Measurements from ENCODE around the gene ADAMTS12.

Gene ADAMTS12

DNA sequence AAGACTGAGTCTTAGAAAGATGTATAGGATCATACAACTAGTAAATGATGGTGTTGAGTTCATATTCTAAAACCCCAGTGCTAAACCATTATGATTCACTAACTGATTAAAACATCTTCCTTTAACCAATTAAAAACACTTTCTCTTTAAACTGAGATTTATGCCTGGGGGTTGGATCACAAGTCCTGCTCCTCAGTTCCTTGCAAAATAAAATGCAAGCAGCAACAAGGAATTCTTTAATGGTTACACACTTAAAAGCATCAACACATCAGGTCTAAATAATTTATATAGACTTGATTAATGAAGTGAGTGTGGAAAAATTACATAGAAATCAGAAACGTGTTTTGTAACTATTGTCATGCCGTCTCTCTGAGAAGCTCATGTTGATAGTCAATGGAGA lies 261.8 kb downstream of the ADAMTS12 start:
- Histone ChIP-seq H3K27ac (no peak overlapping the region), H4K20me1 (no peaks in the 10 kb centered on the region), H3K9ac (no peak overlapping the region), H3K4me1 (peaks cover 6% of the 10 kb centered on the region), H3K27me3 (no peaks in the 10 kb centered on the region), H3K36me3 (no peaks in the 10 kb centered on the region), H3K9me3 (no peaks in the 10 kb centered on the region), H3K4me3 (no peak overlapping the region), H3K4me2 (no peak overlapping the region)
- TF ChIP-seq Cebpa-rat (IDR thresholded peaks at IDR 0.05) = no peak

DNA sequence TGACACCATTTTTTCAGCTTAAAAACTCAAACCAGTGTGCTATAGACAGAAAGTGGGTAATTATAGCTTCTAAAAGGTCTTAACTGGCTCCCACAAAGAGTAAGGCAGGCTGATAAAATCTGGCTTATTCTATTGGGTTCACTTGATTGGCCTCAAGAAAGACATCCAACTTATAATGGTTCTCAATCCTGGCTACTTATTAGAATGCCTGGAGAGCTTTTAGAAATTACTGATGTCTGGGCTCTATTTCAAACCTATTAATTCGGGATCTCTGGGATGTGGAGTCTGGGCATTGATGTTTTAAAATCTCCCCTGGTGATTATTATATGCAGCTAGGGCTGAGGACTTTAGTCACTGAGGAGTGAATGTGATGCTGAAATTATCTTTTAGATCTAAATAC lies 263.0 kb downstream of the ADAMTS12 start:
- H3K36me3 ChIP-seq = no peaks in the 10 kb centered on the region
- no peaks in the 10 kb centered on the region for H3K27me3 ChIP-seq
- H4K20me1 ChIP-seq = no peaks in the 10 kb centered on the region

DNA sequence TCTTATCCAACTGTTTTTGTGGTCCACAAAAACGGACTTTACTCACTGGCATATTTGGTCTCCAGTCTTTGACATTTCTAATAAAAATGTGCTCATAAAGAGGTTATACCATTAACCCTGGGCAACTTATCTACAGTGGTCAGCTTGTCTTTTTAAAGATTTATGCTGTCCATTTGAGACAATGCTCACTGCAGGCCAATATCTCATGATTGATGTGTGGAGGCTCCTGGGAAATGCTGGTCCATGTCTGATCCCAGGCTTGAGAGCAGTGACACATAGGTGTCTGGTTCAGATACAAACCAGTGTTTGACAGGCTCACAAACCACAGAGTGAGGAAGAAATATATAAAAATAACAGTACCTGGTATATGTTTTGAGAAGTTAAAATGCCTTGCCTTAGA lies 270.3 kb downstream of the ADAMTS12 start:
- no peaks in the 10 kb centered on the region for H3K4me1 ChIP-seq

More for the DNA sequence above, 263.0 kb downstream of the ADAMTS12 start:
- no peak for TF ChIP-seq Cebpa-rat (IDR thresholded peaks at IDR 0.05)
- Histone ChIP-seq H3K9ac (no peak overlapping the region), H3K4me3 (no peak overlapping the region), H3K27ac (no peak overlapping the region), H3K4me2 (no peak overlapping the region), H3K9me3 (no peaks in the 10 kb centered on the region), H3K4me1 (peaks cover 6% of the 10 kb centered on the region)

DNA sequence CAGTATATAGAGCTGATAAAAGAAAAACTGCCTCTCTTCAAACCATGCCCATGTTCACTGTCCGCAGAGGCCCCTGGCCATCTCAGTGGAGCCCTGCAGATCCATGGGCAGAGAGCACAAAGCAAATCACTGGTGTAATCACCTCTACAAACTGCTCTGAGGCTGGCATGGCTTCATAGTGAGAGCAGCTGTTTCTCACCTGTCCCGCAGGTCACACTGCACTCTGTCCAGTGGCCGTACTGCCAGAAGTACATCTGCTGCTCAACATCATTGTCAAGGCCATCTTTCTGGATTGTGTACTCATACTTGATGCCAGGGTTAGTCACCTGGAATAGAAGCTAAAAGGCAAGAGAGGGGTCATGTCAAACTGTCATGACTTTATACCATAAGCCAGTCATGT lies 277.8 kb downstream of the ADAMTS12 start:
- no peak for TF ChIP-seq Cebpa-rat (IDR thresholded peaks at IDR 0.05)
- Histone ChIP-seq H3K4me3 (no peak overlapping the region), H3K4me1 (no peaks in the 10 kb centered on the region), H3K9me3 (no peaks in the 10 kb centered on the region), H3K36me3 (no peaks in the 10 kb centered on the region), H3K27ac (no peak overlapping the region), H3K4me2 (no peak overlapping the region), H3K27me3 (no peaks in the 10 kb centered on the region), H3K9ac (no peak overlapping the region), H4K20me1 (no peaks in the 10 kb centered on the region)

More for the DNA sequence above, 270.3 kb downstream of the ADAMTS12 start:
- Histone ChIP-seq H3K9ac (no peak overlapping the region), H3K9me3 (no peaks in the 10 kb centered on the region), H3K36me3 (no peaks in the 10 kb centered on the region), H3K4me3 (no peak overlapping the region), H3K27ac (no peak overlapping the region), H3K4me2 (no peak overlapping the region), H4K20me1 (no peaks in the 10 kb centered on the region), H3K27me3 (no peaks in the 10 kb centered on the region)
- TF ChIP-seq Cebpa-rat (IDR thresholded peaks at IDR 0.05) = no peak

DNA sequence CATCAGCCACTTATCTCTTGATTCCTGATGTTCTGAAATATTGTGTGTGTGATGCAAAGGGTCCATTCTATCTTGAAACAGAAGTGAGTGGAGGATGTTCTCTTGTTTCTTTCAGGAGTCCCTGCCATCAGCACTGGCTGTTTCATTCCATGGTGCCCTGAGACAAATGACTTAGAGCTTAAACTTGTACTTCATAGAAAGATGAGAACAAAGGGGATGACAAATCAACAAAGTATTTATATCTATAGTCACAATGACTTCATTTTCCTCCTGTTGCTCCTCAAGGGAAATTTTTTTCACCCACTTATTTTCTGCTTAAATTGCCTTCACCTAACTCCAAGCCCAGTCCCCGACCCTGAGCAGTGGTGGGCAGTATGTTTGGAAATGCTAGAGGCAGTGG lies 279.4 kb downstream of the ADAMTS12 start:
- no peak for TF ChIP-seq Cebpa-rat (IDR thresholded peaks at IDR 0.05)
- H3K9ac ChIP-seq = no peak overlapping the region
- no peaks in the 10 kb centered on the region for H3K9me3 ChIP-seq
- no peaks in the 10 kb centered on the region for H3K4me1 ChIP-seq
- H4K20me1 ChIP-seq = no peaks in the 10 kb centered on the region
- no peak overlapping the region for H3K4me2 ChIP-seq
- H3K36me3 ChIP-seq = no peaks in the 10 kb centered on the region
- H3K27ac ChIP-seq = no peak overlapping the region
- H3K27me3 ChIP-seq = no peaks in the 10 kb centered on the region
- no peak overlapping the region for H3K4me3 ChIP-seq

DNA sequence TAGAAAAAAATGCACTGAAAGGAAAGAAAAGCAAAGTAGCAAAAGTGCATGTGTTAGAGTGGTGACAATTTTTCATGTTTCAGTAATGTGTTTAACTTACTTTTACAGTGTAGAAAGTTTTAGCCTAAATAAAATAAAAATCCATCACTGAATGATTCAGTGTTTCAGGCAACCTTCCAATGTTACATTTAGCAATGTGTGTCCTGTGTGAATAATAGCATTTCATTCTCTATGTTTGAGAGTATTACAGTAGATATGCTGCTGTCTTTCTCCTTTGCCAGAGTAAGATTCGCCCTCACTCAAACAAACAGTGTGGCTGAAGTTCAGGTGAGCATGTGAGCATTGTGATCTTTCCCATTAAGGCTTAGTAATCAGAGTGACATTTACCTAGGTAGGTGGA lies 279.9 kb downstream of the ADAMTS12 start:
- Histone ChIP-seq H3K27me3 (no peaks in the 10 kb centered on the region), H3K4me1 (no peaks in the 10 kb centered on the region), H3K27ac (no peak overlapping the region), H3K9ac (no peak overlapping the region), H4K20me1 (no peaks in the 10 kb centered on the region), H3K4me3 (no peak overlapping the region), H3K9me3 (no peaks in the 10 kb centered on the region), H3K36me3 (no peaks in the 10 kb centered on the region), H3K4me2 (no peak overlapping the region)
- TF ChIP-seq Cebpa-rat (IDR thresholded peaks at IDR 0.05) = no peak

DNA sequence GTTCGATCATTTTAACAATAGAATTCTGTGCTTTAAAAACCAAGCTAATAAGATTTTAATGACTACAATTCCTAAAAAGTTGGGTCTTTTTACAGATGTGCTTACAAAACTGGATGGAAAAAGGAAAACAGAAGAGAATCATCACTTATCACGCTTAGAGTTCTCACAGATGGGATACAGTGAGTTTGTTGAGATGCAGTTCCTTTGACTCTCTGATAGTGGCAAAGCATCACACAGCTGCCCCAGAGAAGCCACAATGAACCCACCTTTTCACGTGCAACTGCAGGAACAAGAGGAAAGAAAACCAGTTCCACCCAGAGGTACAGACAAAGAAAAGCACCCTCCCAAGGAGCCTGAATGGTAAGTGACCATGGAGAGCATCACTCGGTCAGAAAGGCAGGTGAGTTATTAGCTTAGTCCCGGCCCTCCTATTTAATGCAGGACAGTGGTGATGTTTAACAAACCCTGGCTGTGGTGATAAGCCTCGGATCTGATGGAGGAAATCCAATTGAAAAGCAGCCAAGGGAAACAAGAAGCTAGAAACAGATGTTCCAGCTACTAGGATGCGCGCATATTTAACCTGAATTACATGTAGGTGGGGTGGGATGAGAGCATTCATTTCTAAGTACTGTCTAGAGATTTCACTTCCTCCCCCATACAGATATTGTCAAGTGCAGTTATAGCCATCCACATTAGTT lies 283.3 kb downstream of the ADAMTS12 start:
- Histone ChIP-seq H3K4me3 (no peak overlapping the region), H3K4me1 (no peaks in the 10 kb centered on the region), H3K9me3 (no peaks in the 10 kb centered on the region), H3K4me2 (no peak overlapping the region), H3K9ac (no peak overlapping the region), H3K36me3 (no peaks in the 10 kb centered on the region), H3K27ac (no peak overlapping the region), H4K20me1 (no peaks in the 10 kb centered on the region), H3K27me3 (no peaks in the 10 kb centered on the region)
- no peak for TF ChIP-seq Cebpa-rat (IDR thresholded peaks at IDR 0.05)

DNA sequence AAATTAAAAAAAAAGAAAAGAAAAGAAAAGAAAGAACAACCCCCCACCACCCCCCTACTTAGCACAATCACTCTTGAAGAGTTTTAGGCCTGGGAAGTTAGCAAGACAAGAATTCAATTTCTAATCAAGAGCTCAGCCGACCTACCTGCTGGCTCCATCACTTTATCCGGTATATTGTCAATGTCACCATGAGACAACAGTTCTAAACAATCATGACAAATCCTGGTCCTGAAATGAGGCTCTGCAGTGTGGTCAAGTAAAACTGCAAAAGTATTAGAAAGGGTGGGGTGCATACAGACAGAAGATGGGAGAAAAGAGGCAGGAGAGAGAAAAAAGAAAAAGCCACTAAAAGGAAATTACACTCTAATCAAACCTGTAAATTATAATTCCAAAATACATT lies 287.3 kb downstream of the ADAMTS12 start:
- Histone ChIP-seq H3K36me3 (no peaks in the 10 kb centered on the region), H3K9ac (no peak overlapping the region), H3K9me3 (no peaks in the 10 kb centered on the region), H4K20me1 (no peaks in the 10 kb centered on the region), H3K4me2 (no peak overlapping the region), H3K4me3 (no peak overlapping the region), H3K4me1 (no peaks in the 10 kb centered on the region), H3K27me3 (no peaks in the 10 kb centered on the region), H3K27ac (no peak overlapping the region)
- TF ChIP-seq Cebpa-rat (IDR thresholded peaks at IDR 0.05) = no peak

DNA sequence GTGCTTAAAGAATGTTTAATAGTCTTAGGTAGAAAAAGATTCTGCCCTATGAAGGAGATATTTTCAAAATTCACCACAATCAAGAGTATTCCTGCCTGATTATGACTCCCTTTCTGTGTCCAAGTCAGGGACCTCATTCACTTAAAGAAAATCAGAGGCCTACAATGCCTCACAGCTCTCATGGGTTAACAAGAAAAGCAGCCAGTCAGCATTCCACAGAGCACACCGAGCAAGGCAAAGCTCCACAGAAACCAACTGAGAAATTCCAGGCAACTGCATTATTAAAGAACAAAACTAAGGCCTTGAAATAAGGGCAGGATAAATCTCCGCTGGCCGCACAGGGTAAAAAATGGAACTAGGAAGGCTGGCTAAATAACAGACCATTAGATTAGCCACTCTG lies 289.9 kb downstream of the ADAMTS12 start:
- no peak for TF ChIP-seq Cebpa-rat (IDR thresholded peaks at IDR 0.05)
- Histone ChIP-seq H3K27ac (no peak overlapping the region), H3K27me3 (no peaks in the 10 kb centered on the region)

DNA sequence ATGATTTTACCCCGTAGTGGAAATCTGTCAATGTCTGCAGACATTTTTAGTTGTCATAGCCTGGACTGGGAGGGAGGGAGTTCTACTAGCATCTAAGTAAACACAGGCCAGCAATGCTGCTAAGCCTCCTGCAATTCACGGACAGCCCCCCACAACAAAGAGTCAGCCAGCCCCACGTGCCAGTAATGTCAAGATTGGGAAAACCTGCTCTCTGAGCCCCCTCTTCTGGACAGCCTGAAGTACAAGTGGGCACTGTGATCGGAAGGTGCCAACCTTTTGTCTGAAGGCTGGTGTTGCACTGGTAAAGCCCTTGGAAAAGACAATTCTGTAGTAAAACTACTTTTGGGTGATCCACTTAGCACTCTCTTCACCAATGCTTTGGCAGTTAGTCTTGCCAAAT lies 296.5 kb downstream of the ADAMTS12 start:
- Histone ChIP-seq H3K4me3 (no peak overlapping the region), H3K27ac (no peak overlapping the region)

More for the DNA sequence above, 289.9 kb downstream of the ADAMTS12 start:
- no peak overlapping the region for H3K4me3 ChIP-seq
- H3K9ac ChIP-seq = no peak overlapping the region
- H3K9me3 ChIP-seq = no peaks in the 10 kb centered on the region
- no peak overlapping the region for H3K4me2 ChIP-seq
- H3K36me3 ChIP-seq = no peaks in the 10 kb centered on the region
- H4K20me1 ChIP-seq = no peaks in the 10 kb centered on the region
- no peaks in the 10 kb centered on the region for H3K4me1 ChIP-seq

DNA sequence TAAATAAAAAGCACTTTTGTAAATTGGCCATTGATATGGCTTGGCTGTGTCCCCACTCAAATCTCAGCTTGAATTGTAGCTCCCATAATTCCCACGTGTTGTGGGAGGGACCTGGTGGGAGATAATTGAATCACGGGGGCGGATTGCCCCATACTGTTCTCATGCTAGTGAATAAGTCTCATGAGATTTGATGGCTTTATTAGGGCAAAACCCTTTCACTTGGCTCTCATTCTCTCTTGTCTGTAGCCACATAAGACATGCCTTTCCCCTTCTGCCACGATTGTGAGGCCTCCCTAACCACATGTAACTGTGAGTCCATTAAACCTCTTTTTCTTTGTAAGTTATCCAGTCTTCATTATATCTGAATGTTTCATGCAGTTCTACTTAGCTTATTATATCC lies 297.8 kb downstream of the ADAMTS12 start:
- TF ChIP-seq Cebpa-rat (IDR thresholded peaks at IDR 0.05) = no peak
- no peak overlapping the region for H3K4me2 ChIP-seq
- H3K27me3 ChIP-seq = no peaks in the 10 kb centered on the region
- H3K9me3 ChIP-seq = no peaks in the 10 kb centered on the region
- H3K9ac ChIP-seq = no peak overlapping the region
- no peak overlapping the region for H3K27ac ChIP-seq
- no peaks in the 10 kb centered on the region for H4K20me1 ChIP-seq
- H3K4me3 ChIP-seq = no peak overlapping the region
- no peaks in the 10 kb centered on the region for H3K4me1 ChIP-seq
- H3K36me3 ChIP-seq = no peaks in the 10 kb centered on the region

More for the DNA sequence above, 296.5 kb downstream of the ADAMTS12 start:
- no peaks in the 10 kb centered on the region for H3K27me3 ChIP-seq
- H3K9ac ChIP-seq = no peak overlapping the region
- no peaks in the 10 kb centered on the region for H4K20me1 ChIP-seq
- H3K9me3 ChIP-seq = no peaks in the 10 kb centered on the region
- H3K4me1 ChIP-seq = no peaks in the 10 kb centered on the region
- TF ChIP-seq Cebpa-rat (IDR thresholded peaks at IDR 0.05) = no peak
- no peaks in the 10 kb centered on the region for H3K36me3 ChIP-seq
- H3K4me2 ChIP-seq = no peak overlapping the region
